A673 (cell line): Measurements from ENCODE around the gene SLC22A16. TPM values are rescaled to one million over a fixed set of nuclear protein-coding genes. Genes with fewer than 3 reads are reported as not detected.

Experiments
- BruUV-seq: library from RNA; stranded (reverse); fragments of 400-500 nt; replicated peaks from 2 replicates; lab custom pipeline; 2021; lab: Mats Ljungman, UMichigan
- CTCF ChIA-PET: fragments of 300-600 bp; sonication (Branson Sonifier 250); formaldehyde crosslinking; loops from one replicate; lab custom pipeline; 2022; ENCODE audit warnings: antibody characterized with exemption; lab: Charles Lee
- POLR2A ChIA-PET: fragments of 300-600 bp; sonication (Branson Sonifier 250); formaldehyde crosslinking; loops from one replicate; lab custom pipeline; 2022; ENCODE audit warnings: antibody characterized with exemption; ENCODE audit not compliant: low non-redundant PET; lab: Charles Lee
- DNase-seq: peaks from one replicate; pipeline ENCODE4 v3.0.0-alpha.2; 2015; ENCODE audit warnings: low spot score
- H3K27ac ChIP-seq: fragments of 200-600 bp; sonication (generic); 2 replicates; pipeline ENCODE4 v1.5.1; 2016; ENCODE audit warnings: mixed run types, low read depth, mild to moderate bottlenecking, mixed read lengths, antibody characterized with exemption, low read length; ENCODE audit not compliant: poor library complexity, severe bottlenecking
- H3K27me3 ChIP-seq: fragments of 200-600 bp; sonication (generic); replicated peaks from 2 replicates; pipeline ENCODE4 v1.6.1; 2017; ENCODE audit warnings: mixed run types, low read depth, mild to moderate bottlenecking, mixed read lengths, antibody characterized with exemption, low read length; ENCODE audit not compliant: insufficient read depth, poor library complexity
- H3K36me3 ChIP-seq: fragments of 200-600 bp; sonication (generic); 2 replicates; pipeline ENCODE4 v1.6.1; 2016; ENCODE audit warnings: mixed run types, mild to moderate bottlenecking, mixed read lengths, antibody characterized with exemption, low read length; ENCODE audit not compliant: insufficient read depth, poor library complexity, severe bottlenecking
- H3K4me1 ChIP-seq: fragments of 200-600 bp; sonication (generic); 2 replicates; pipeline ENCODE4 v1.6.1; 2017; ENCODE audit warnings: mixed run types, mild to moderate bottlenecking, mixed read lengths, antibody characterized with exemption, low read length; ENCODE audit not compliant: insufficient read depth, poor library complexity, severe bottlenecking
- H3K4me3 ChIP-seq: fragments of 200-600 bp; sonication (generic); 2 replicates; pipeline ENCODE4 v1.5.1; 2016; ENCODE audit warnings: low read depth, mixed run types, mild to moderate bottlenecking, mixed read lengths, low read length; ENCODE audit not compliant: poor library complexity, severe bottlenecking
- H3K9me3 ChIP-seq: fragments of 200-600 bp; sonication (generic); 2 replicates; pipeline ENCODE4 v1.6.1; 2016; ENCODE audit warnings: mixed run types, low read depth, mild to moderate bottlenecking, mixed read lengths, antibody characterized with exemption, low read length; ENCODE audit not compliant: poor library complexity, severe bottlenecking
- EZH2 ChIP-seq: fragments of 200-600 bp; sonication (generic); IDR thresholded peaks from 2 replicates; pipeline ENCODE4 v1.6.1; 2017; ENCODE audit warnings: borderline replicate concordance, low read depth, mild to moderate bottlenecking, mixed read lengths, antibody characterized with exemption, low read length; ENCODE audit not compliant: poor library complexity, severe bottlenecking
- intact Hi-C: fragments of 100-400 bp; cut with micrococcal nuclease; formaldehyde crosslinking; loops from one replicate; pipeline ENCODE4 v1.10.0; 2022; ENCODE audit not compliant: unreplicated experiment
- total RNA-seq: library from RNA; stranded (reverse); gene quantifications from 2 replicates; pipeline ENCODE4 v1.2.3, GENCODE V29; 2021
- TF ChIP-seq, protein P1 (sequence below): fragments of 300-800, 200-600 bp; sonication (generic); conservative IDR thresholded peaks from 2 replicates; pipeline ENCODE4 v1.5.1; 2017; ENCODE audit warnings: low read depth, mild to moderate bottlenecking, antibody characterized with exemption, low read length, moderate library complexity, mixed read lengths

SLC22A16 gene
- total RNA-seq, 1 experiment from 2014 or later, result 0.15 TPM

- H3K4me1 ChIP-seq, result peaks cover 3% of the 10 kb centered on the region
- H3K27ac ChIP-seq, result no peak overlapping the region
- H3K36me3 ChIP-seq, result no peaks in the 10 kb centered on the region
- TF ChIP-seq, protein P1, sequence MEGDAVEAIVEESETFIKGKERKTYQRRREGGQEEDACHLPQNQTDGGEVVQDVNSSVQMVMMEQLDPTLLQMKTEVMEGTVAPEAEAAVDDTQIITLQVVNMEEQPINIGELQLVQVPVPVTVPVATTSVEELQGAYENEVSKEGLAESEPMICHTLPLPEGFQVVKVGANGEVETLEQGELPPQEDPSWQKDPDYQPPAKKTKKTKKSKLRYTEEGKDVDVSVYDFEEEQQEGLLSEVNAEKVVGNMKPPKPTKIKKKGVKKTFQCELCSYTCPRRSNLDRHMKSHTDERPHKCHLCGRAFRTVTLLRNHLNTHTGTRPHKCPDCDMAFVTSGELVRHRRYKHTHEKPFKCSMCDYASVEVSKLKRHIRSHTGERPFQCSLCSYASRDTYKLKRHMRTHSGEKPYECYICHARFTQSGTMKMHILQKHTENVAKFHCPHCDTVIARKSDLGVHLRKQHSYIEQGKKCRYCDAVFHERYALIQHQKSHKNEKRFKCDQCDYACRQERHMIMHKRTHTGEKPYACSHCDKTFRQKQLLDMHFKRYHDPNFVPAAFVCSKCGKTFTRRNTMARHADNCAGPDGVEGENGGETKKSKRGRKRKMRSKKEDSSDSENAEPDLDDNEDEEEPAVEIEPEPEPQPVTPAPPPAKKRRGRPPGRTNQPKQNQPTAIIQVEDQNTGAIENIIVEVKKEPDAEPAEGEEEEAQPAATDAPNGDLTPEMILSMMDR, result no peak
- no peak for TF ChIP-seq EZH2
- H3K9me3 ChIP-seq, result no peaks in the 10 kb centered on the region
- no peak for DNase-seq
- no TSS peak for BruUV-seq
- intact Hi-C loops, result no loop called here
- ChIA-PET POLR2A (no interaction called here), CTCF (no interaction called here)
- no peaks in the 10 kb centered on the region for H3K27me3 ChIP-seq
- no peak overlapping the region for H3K4me3 ChIP-seq
These were observed 41.3 kb downstream of the SLC22A16 start for GRCh38 chr6:110434961-110435602.

DNA sequence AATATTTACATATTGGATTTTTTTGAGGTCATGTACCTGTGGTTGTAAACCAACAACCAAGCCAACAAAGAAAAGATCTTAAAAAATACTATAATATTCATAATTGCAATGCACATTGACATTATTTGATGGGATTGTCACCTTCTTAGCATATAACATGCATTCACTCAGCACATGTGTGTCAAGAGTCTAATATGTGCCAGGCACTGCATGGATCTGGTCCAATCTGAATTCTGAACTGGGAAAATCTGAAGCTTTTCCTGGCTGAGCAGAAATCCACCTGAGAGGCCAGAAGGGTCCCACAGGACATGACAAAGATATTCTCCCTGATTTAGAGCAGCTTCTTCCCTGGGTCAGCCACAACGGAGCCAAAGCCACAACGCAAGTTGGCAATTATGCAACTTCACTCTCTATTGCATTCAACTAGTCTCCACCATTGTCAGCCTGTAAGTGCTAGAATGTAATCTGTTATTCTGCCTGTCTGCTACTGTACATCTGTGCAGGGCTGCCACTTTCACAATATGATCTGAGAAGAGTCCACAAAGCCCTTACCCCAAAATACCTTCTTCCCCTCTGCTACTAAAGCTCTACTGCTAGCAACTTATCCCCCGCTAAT, 44.0 kb downstream of the SLC22A16 start:
- H3K4me1 ChIP-seq, result no peaks in the 10 kb centered on the region
- no peak overlapping the region for H3K27ac ChIP-seq
- H3K36me3 ChIP-seq, result no peaks in the 10 kb centered on the region
- H3K9me3 ChIP-seq, result no peaks in the 10 kb centered on the region
- POLR2A ChIA-PET, result no interaction called here
- intact Hi-C loops, result no loop called here
- H3K27me3 ChIP-seq, result no peaks in the 10 kb centered on the region
- TF ChIP-seq, protein P1, result no peak
- TF ChIP-seq EZH2, result no peak
- no peak for DNase-seq
- CTCF ChIA-PET, result no interaction called here
- no peak overlapping the region for H3K4me3 ChIP-seq
- no TSS peak for BruUV-seq

DNA sequence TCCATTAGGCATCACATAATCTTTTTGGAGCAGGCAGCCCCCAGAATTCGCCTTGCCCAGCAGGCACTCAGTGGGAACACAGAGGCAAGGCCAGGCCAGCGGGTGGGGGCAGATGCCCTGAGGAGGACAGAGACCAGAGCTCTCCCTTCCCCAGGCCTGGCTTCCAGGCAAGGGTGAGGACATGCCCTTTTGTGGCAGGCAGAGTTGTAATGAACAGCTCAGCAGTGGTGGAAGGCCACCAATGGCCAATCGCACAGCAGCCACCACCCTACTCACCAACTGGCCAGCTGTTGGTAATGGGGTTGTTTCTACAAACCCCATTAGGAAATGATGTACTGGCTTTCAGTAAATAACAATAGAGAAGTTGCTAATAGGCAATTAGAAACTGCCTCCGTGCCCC, 45.7 kb downstream of the SLC22A16 start:
- H3K27ac ChIP-seq, result no peak overlapping the region
- H3K36me3 ChIP-seq, result no peaks in the 10 kb centered on the region
- TF ChIP-seq EZH2, result no peak
- TF ChIP-seq, protein P1, result no peak
- no peaks in the 10 kb centered on the region for H3K4me1 ChIP-seq
- no TSS peak for BruUV-seq
- no peak for DNase-seq
- no peaks in the 10 kb centered on the region for H3K9me3 ChIP-seq
- ChIA-PET CTCF (no interaction called here), POLR2A (no interaction called here)
- H3K4me3 ChIP-seq, result no peak overlapping the region
- intact Hi-C loops, result no loop called here
- no peaks in the 10 kb centered on the region for H3K27me3 ChIP-seq
